MG63 (cell line): Measurements from ENCODE around the gene HIP1. TPM values are rescaled to one million over a fixed set of nuclear protein-coding genes. Genes with fewer than 3 reads are reported as not detected.
"Not testable (repeated sequence)": the region's sequence is repeated elsewhere in the genome, so short reads cannot be mapped to it uniquely, and the experiment has no call there.

Source experiments
- DNase-seq: peaks from one replicate; pipeline ENCODE4 v3.0.0-alpha.2; 2020
- H3K27me3 ChIP-seq: fragments of 250-450 bp; sonication (Bioruptor Pico); 2 replicates; pipeline ENCODE4 v1.5.1; 2020; ENCODE audit warnings: mild to moderate bottlenecking, moderate library complexity
- H3K36me3 ChIP-seq: fragments of 250-450 bp; sonication (Bioruptor Pico); 2 replicates; pipeline ENCODE4 v1.5.1; 2020; ENCODE audit warnings: mild to moderate bottlenecking, moderate library complexity
- H3K4me3 ChIP-seq: fragments of 250-450 bp; sonication (Bioruptor Pico); 2 replicates; pipeline ENCODE4 v1.5.1; 2020; ENCODE audit warnings: mild to moderate bottlenecking, moderate library complexity
- H3K9me3 ChIP-seq: fragments of 250-450 bp; sonication (Bioruptor Pico); 2 replicates; pipeline ENCODE4 v1.5.1; 2020; ENCODE audit warnings: mild to moderate bottlenecking, moderate library complexity
- total RNA-seq: library from RNA; depleted of rRNA; stranded (reverse); fragments of >200 nt; shearing (Covaris generic); gene quantifications from 2 replicates; pipeline ENCODE4 v1.2.3, GENCODE V29; 2014; ENCODE audit warnings: low replicate concordance

Gene HIP1
- total RNA-seq, 1 experiment from 2014 or later = 5.2 TPM

DNA sequence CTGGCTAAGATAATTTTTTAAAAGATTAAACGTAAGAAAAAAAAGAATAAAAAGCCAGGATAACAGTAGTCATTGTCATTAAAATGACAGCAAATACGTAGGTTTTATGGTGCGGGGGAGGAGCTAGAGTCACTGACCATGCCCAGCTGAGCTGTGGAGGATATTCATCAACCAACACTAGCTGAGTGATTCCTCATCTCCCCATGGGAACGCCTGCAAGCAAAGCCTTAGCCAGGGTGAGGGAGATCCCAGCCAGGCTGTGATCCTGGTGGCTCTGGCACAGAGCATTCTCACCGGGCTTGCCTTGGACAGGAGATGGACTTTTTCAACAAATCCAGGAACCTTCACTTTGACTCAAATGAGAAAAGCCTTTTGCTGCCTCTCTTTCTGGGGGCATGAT is 94.2 kb downstream of the HIP1 start:
- H3K4me3 ChIP-seq = no peak overlapping the region
- no peak for DNase-seq
- no peaks in the 10 kb centered on the region for H3K27me3 ChIP-seq
- no peaks in the 10 kb centered on the region for H3K36me3 ChIP-seq
- no peaks in the 10 kb centered on the region for H3K9me3 ChIP-seq

DNA sequence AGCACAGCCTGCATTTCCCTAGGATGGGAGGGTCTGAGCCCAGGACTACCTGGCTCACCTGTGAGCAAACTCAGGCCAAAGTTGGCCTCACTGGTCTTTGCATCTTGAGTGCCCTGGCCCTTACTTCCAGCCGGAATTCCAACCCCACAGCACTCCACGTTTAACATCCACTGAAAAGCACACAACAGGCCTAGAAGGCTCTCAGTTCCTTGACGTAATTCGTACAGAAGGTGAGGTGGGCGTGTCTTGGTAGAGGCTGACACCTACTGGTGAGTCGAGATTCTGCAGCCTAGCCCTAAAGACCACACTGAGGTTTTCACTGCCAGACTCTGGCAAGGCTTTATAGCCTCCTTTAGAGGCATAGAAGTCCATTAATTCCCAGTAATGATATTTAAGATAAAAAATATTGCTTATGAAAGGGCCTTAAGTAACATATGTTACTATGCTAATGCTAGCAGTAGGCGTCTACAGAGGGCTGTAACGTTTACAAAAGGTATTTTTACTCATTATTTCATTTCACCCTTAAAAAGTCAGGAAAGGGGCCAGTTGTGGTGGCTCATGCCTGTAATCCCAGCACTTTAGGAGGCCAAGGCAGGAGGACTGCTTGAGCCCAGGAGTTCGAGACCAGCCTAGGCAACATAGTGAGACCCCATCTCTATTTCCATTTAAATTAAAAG is 95.8 kb downstream of the HIP1 start:
- DNase-seq = no peak
- Histone ChIP-seq H3K4me3 (no peak overlapping the region), H3K36me3 (no peaks in the 10 kb centered on the region), H3K27me3 (no peaks in the 10 kb centered on the region), H3K9me3 (no peaks in the 10 kb centered on the region)

DNA sequence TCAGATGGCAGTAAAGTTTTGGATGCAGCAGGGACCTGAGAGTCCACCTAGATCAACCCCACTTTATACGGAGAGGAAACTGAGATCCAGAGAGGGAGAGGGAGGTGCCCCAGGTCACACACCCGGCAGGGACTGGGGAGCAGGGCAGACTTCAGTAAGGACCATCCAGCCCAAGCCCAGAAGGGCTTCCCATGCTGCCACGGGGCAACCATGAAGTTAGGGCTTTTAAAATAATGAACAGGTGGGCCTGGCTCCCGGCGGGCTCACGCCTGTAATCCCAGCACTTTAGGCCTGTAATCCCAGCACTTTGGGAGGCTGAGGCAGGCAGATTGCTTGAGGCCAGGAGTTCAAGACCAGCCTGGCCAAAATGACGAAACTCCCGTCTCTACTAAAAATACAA is 98.5 kb downstream of the HIP1 start:
- H3K9me3 ChIP-seq = no peaks in the 10 kb centered on the region
- no peak for DNase-seq
- H3K27me3 ChIP-seq = no peaks in the 10 kb centered on the region
- H3K4me3 ChIP-seq = no peak overlapping the region
- H3K36me3 ChIP-seq = no peaks in the 10 kb centered on the region

DNA sequence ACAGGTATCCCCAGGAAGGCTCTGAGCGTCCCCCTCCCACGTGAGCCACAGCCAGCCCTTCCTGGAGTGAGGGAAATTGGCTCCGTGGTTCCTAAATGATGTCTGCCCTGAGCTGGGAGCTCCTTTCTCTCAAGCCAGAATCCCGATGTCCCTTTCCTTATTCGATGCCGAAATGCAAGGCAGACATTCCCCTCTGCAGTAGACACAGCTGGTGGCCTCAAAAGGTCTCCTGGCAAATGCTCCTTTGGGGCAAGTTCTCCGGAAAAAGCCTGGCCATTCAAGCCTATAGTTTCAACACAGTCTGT is 98.9 kb downstream of the HIP1 start:
- H3K4me3 ChIP-seq = no peak overlapping the region
- no peaks in the 10 kb centered on the region for H3K9me3 ChIP-seq
- H3K36me3 ChIP-seq = no peaks in the 10 kb centered on the region
- no peaks in the 10 kb centered on the region for H3K27me3 ChIP-seq
- no peak for DNase-seq

DNA sequence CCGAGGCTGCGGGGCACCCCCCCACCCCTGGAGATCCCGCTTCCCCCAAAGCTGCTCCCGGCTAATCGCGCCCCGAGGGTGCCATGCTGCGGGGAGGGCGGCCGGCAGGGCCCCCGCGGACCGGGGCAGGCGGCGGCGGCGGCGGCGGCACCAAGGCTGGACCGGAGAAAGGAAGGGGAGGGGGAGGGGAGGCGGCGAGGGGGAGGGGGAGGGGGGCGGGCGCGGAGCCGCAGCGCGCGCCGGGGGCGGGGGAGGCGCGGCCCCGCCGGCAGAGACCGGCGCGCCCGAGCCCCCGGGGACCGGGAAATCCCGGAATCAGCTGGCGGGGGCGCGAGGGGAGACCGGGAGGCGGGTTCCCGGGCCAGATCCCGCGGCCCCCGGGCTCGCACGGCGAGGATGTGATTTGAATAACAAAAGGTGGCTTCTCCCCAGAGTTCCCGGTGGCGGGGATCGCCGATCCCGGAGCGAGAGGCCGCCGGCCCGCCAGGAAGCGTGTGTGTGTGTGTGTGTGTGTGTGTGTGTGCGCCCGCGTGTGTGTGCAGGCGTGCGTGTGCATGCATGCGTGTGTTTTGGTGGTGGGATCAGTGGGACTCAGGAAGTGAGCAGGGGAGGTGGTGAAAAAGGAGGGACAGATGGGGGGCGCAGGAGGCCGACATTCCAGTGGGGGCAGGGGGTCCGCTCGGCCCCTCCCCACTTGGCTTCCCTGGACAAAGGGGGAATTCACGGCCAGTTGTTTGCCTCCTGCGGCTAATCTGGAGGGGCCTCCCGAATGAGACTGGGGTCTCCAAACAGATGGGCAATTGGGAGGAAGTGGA is 99.5 kb downstream of the HIP1 start:
- H3K4me3 ChIP-seq = peak overlapping the region; percentile 52
- H3K27me3 ChIP-seq = no peaks in the 10 kb centered on the region
- peak; percentile 42 for DNase-seq
- no peaks in the 10 kb centered on the region for H3K36me3 ChIP-seq
- no peaks in the 10 kb centered on the region for H3K9me3 ChIP-seq

DNA sequence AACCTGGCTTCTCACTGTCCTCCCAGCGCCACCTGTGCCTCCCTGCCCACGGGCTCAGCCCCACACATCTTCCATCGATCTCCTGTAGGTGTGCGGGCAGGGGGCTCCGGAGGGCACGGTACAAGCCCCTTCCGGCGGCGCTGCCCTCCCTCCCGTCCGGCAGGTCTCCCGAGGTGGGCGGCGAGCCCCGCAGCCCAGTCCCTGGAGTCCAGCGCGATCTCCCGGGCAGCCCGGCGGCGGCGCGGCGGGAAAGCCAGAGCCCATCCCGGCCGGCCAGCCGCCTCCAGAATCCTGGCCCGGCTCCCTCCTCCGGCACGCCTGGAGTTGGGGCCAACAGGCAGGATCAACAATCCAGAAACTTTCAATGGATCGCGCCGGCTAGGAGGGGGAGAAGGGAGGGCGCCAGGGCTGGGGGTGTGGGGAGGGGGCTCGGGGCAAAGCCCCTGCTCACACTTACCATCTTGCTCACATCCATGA is 100.1 kb downstream of the HIP1 start:
- H3K9me3 ChIP-seq = no peaks in the 10 kb centered on the region
- H3K36me3 ChIP-seq = no peaks in the 10 kb centered on the region
- H3K4me3 ChIP-seq = peak overlapping the region; percentile 52
- no peaks in the 10 kb centered on the region for H3K27me3 ChIP-seq
- DNase-seq = peak; percentile 55

DNA sequence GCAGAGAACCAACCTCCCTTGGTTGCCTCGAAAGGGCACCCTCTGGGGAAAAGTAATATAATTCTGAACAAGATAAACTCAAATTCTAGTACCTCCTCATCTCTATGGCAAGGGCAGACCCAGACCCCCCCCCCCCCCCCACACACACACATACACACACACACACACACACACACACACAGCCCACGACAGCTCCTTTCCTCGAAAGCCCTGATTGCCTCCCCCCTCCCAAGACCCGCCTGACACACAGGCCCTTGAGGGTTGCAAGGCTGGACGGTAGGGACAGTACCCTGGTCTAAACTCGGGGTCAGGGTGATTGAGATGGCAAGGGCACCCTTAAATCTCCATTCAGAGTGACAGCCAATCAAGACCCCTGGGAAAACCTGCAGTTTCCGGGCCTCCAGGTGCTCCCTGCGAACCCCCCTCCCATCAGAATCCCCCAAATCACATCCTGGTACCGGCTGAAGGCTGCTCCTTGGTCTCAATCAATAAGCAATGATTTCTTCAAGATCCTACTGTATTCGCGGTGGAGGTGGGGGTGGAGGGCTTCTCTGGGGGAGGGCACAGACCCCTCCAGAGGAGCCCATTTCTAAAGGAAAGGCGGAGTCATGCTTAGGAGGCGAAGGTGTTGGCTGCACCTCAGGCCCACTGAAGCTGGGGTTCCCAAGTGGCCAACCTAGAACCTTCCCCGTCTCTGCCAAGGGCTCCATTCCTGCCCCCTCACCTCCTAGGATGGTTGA is 100.7 kb downstream of the HIP1 start:
- DNase-seq = no peak
- H3K4me3 ChIP-seq = peak overlapping the region; percentile 52
- H3K9me3 ChIP-seq = no peaks in the 10 kb centered on the region
- H3K36me3 ChIP-seq = no peaks in the 10 kb centered on the region
- no peaks in the 10 kb centered on the region for H3K27me3 ChIP-seq

DNA sequence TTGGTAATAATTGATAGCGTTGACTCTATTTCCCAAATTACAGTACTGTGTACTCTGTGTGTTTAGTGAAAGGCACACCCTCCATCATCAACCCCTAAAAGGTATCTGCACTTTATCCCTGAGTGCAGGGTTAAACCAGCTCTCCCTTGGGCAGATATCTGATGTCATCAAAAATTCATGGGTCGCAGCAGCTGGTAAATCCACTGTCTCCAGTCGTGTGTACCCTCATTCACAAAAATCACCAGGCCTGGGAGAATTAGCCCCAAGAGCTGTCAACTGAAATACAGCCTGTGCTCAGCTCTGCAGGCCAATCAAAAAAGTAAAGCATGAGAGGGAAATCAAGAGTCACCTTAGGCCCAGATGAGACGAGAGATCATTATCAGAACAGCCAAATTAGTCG is 103.7 kb downstream of the HIP1 start:
- no peaks in the 10 kb centered on the region for H3K36me3 ChIP-seq
- no peak overlapping the region for H3K4me3 ChIP-seq
- H3K9me3 ChIP-seq = no peaks in the 10 kb centered on the region
- no peaks in the 10 kb centered on the region for H3K27me3 ChIP-seq
- DNase-seq = no peak

DNA sequence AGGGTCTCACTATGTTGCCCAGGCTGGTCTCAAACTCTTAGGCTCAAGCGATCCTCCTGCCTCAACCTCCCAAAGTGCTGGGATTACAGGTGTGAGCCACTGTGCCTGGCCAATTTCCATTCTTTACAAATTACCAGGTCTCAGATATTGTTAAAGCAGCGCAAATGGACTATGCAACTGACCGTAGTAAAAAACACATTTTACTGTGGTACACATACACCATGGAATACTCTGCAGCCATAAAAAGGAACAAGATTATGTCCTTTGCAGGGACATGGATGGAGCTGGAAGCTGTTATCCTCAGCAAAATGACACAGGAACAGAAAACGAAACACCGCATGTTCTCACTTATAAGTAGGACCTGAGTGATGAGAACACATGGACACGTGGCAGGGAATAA is 106.2 kb downstream of the HIP1 start:
- not testable (repeated sequence) for H3K36me3 ChIP-seq, H3K27me3 ChIP-seq, DNase-seq, H3K4me3 ChIP-seq, H3K9me3 ChIP-seq

DNA sequence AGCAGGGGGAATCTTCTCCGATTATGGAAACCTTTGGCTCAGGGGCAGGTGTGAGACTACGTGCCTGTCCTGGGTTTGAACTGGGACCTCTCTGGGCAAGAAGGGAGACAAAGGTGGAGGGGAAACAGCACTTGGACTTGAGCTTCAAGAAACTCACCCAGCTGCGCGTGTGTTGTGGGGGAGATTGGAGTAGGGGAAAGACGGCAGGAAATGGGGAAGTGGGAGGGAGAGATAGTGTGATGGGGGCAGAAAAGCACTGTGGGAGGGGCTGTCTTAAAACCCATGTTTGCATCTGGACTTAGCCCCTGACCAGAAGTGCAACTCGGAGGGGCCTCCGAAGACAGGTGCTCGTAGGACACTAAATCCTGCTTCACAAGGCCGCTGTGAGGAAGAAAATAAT is 107.0 kb downstream of the HIP1 start:
- peaks cover 7% of the 10 kb centered on the region; the same call in 1 of the 2 replicates for H3K9me3 ChIP-seq
- H3K4me3 ChIP-seq = no peak overlapping the region
- no peaks in the 10 kb centered on the region for H3K36me3 ChIP-seq
- DNase-seq = no peak
- no peaks in the 10 kb centered on the region for H3K27me3 ChIP-seq

DNA sequence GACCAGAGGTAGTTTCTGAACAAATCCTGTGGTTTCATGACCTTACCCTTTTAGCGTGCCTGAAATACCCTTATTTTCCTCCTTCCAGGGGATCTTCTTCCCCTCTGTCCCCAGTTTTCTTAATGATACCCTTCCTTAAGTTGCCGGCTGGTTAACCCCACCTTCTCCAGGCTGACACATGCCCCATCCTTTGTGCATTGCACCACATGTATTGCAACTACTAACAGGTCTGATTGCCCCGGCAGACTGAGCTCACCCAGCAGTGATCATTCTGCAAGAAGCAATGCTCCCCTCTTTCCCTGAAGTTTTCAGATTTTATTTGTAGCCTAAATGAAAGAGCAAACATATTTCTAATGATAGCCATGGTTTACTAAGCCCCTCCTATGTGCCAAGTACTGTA is 108.2 kb downstream of the HIP1 start:
- H3K27me3 ChIP-seq = no peaks in the 10 kb centered on the region
- DNase-seq = no peak
- no peak overlapping the region for H3K4me3 ChIP-seq
- no peaks in the 10 kb centered on the region for H3K36me3 ChIP-seq
- peaks cover 7% of the 10 kb centered on the region; the same call in 1 of the 2 replicates for H3K9me3 ChIP-seq

DNA sequence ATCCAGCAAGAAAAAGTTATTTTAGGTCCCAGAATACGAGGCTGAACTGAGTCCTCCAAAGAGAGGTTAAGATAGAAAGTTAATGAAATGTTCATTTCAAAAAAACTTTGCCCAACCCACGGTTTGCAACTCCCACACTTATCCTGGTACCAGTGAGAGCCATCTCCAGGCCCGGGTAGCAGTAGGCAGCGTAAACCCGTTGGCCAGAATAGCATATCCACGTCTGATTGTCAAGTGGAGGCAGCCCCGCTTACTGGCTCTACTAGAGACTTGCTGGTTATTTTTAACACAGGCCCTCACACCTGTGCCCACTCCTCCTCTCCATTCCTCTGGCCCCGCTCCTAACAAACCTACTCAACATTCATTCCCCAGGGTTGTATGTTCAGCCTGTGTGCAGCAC is 109.7 kb downstream of the HIP1 start:
- no peaks in the 10 kb centered on the region for H3K36me3 ChIP-seq
- no peak overlapping the region for H3K4me3 ChIP-seq
- peaks cover 7% of the 10 kb centered on the region; the same call in 1 of the 2 replicates for H3K9me3 ChIP-seq
- DNase-seq = no peak
- no peaks in the 10 kb centered on the region for H3K27me3 ChIP-seq

DNA sequence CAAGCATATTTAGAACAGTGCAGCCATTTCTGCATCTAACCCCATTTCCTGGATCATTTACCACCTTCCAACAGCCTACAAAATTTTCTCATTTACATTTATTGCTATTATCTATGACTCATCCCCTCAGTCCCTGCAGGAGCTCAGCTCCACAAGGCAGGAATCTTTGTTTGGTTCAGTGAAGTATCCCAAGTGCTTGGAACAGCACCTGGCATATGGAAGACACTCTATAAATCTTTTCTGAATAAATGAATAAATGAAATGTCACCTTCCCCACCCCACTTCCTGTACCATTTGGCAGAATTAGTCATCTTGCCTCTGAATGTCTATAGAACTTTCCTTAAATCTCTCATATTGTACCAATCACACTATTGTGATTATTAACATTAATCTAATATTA is 110.7 kb downstream of the HIP1 start:
- H3K9me3 ChIP-seq = peaks cover 7% of the 10 kb centered on the region; the same call in 1 of the 2 replicates
- DNase-seq = no peak
- H3K27me3 ChIP-seq = no peaks in the 10 kb centered on the region
- H3K36me3 ChIP-seq = no peaks in the 10 kb centered on the region
- no peak overlapping the region for H3K4me3 ChIP-seq

DNA sequence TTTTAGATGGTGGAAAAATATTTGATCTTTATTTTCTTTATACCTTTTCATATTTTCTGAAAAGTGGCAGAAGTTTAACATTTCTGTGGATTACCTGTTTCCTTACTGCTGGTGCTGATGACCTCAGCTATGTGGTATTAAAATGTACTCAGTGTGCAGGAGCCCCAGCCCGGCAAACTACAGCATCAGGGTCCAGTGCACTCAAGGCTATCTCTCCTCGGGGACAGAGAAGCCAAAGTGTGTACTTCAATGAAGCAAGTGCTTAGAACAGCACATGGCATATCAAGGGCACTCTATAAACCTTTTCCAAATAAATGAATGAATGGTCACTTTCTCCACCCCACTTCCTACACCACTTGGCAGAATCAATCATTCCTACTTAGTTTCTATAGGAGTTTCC is 111.8 kb downstream of the HIP1 start:
- Histone ChIP-seq H3K27me3 (no peaks in the 10 kb centered on the region), H3K9me3 (peaks cover 7% of the 10 kb centered on the region; the same call in 1 of the 2 replicates), H3K36me3 (no peaks in the 10 kb centered on the region), H3K4me3 (no peak overlapping the region)
- no peak for DNase-seq

DNA sequence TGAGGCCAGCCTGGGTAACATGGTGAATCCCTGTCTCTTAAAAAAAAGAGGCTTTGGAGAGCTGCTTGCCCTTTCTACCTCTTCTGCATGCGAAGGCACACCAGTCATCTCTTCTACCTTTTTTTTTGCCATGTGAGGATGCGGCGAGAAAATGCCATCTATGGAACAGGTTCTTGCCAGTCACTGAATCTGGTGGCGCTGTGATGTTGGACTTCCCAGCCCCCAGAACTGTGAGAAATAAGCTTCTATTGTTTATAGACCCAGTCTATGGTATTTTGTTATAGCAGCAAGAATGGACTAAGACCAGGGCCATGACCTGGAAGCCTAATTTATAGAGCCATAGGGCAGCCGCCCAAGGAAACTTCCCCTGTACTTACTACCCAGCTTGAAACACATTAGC is 112.9 kb downstream of the HIP1 start:
- Histone ChIP-seq H3K4me3 (no peak overlapping the region), H3K9me3 (peaks cover 7% of the 10 kb centered on the region; the same call in 1 of the 2 replicates), H3K36me3 (no peaks in the 10 kb centered on the region), H3K27me3 (no peaks in the 10 kb centered on the region)
- no peak for DNase-seq

DNA sequence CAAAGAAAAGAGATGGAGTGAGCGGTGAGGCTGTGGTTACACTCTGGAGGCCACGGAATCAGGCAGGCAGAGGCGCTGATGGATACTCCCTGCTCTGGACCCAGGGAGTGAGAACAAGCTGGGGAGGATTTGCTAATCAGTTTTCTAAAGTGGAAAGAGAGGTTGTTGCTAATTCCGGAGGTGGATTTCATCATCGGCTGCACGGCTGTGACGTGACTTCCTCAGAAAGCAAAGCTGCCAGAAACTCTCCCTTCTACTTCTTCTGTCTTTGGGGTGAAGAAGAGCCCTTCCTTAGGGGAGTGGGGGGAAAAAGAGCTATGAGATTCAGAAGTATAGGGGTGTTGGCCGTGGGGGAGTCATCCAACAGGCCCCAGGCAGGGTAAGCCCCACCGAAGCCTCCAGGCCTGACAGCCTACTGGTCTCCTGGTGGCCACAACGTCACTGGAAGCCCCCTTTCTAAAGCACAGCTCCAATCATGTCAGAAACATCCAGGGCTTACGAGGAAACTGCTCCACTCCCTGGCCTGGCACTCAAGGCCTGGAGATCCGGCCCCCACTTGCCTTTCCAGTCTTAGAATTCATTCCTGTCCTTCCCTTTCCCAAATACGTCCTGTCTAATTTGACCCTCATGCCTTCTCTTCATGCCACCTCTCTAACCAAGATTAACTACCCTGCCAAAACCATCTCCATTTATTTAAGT is 114.5 kb downstream of the HIP1 start:
- DNase-seq = no peak
- Histone ChIP-seq H3K36me3 (no peaks in the 10 kb centered on the region), H3K27me3 (no peaks in the 10 kb centered on the region), H3K4me3 (no peak overlapping the region), H3K9me3 (peaks cover 7% of the 10 kb centered on the region; the same call in 1 of the 2 replicates)
